HFF-Myc (cell line): Measurements from ENCODE around the gene SLC7A5.
A peak's percentile ranks its signal among the peaks of the same experiment; 100 is the strongest.
"Not testable (repeated sequence)": the region's sequence is repeated elsewhere in the genome, so short reads cannot be mapped to it uniquely, and the experiment has no call there.

Experiments
- DNase-seq: peaks from one replicate; pipeline ENCODE4 v3.0.0-alpha.2; 2011; ENCODE audit warnings: low read depth; ENCODE audit errors: extremely low read depth
- H3K4me3 ChIP-seq: replicated peaks from 2 replicates; pipeline ENCODE4 v1.5.1; 2011; ENCODE audit warnings: low read depth, mild to moderate bottlenecking, control low read depth, low read length
- CTCF ChIP-seq: IDR thresholded peaks from 2 replicates; pipeline ENCODE4 v1.5.1; 2012; ENCODE audit warnings: mild to moderate bottlenecking, low read depth, low read length, control low read depth; ENCODE audit errors: missing control alignments

The SLC7A5 gene

GRCh38 chr16:87874639-87875427 is 5.5 kb upstream of the SLC7A5 start:
- no peak overlapping the region for H3K4me3 ChIP-seq
- TF ChIP-seq CTCF = no peak
- DNase-seq = no peak

- not testable (repeated sequence) for H3K4me3 ChIP-seq, DNase-seq
Observed at GRCh38 chr16:87870418-87871291, 1.3 kb upstream of the SLC7A5 start.

- not testable (repeated sequence) for H3K4me3 ChIP-seq, DNase-seq
Observed at GRCh38 chr16:87869879-87870417, 641 bp upstream of the SLC7A5 start.

GRCh38 chr16:87868254-87869029 is 865 bp downstream of the SLC7A5 start:
- not testable (repeated sequence) for DNase-seq
- H3K4me3 ChIP-seq = peak overlapping the region; percentile 73

GRCh38 chr16:87865902-87866555 is 3.3 kb downstream of the SLC7A5 start:
- H3K4me3 ChIP-seq = peak overlapping the region; percentile 73
- DNase-seq = not testable (repeated sequence)

- no peak for DNase-seq
- H3K4me3 ChIP-seq = 0 out of 2 replicates have a peak overlapping the region, but pooled peaks have one; percentile 3
- TF ChIP-seq CTCF = no peak
Observed at GRCh38 chr16:87864331-87864989, 4.8 kb downstream of the SLC7A5 start.

GRCh38 chr16:87863327-87863635 is 6.0 kb downstream of the SLC7A5 start:
- not testable (repeated sequence) for DNase-seq, H3K4me3 ChIP-seq

- H3K4me3 ChIP-seq, DNase-seq: not testable (repeated sequence)
Observed at GRCh38 chr16:87862597-87863326, 6.5 kb downstream of the SLC7A5 start.

- 0 out of 2 replicates have a peak overlapping the region, but pooled peaks have one; percentile 17 for H3K4me3 ChIP-seq
- DNase-seq = not testable (repeated sequence)
Observed at GRCh38 chr16:87861300-87862099, 7.8 kb downstream of the SLC7A5 start.
